ENCODE measurements around the gene CHMP2A. TPM values are rescaled to one million over a fixed set of nuclear protein-coding genes. Genes with fewer than 3 reads are reported as not detected.
A peak's percentile ranks its signal among the peaks of the same experiment; 100 is the strongest.

CHMP2A gene
- total RNA-seq, 4 donors from 2014 or later: 30.9 to 77.8 (median 56.0) TPM

DNA sequence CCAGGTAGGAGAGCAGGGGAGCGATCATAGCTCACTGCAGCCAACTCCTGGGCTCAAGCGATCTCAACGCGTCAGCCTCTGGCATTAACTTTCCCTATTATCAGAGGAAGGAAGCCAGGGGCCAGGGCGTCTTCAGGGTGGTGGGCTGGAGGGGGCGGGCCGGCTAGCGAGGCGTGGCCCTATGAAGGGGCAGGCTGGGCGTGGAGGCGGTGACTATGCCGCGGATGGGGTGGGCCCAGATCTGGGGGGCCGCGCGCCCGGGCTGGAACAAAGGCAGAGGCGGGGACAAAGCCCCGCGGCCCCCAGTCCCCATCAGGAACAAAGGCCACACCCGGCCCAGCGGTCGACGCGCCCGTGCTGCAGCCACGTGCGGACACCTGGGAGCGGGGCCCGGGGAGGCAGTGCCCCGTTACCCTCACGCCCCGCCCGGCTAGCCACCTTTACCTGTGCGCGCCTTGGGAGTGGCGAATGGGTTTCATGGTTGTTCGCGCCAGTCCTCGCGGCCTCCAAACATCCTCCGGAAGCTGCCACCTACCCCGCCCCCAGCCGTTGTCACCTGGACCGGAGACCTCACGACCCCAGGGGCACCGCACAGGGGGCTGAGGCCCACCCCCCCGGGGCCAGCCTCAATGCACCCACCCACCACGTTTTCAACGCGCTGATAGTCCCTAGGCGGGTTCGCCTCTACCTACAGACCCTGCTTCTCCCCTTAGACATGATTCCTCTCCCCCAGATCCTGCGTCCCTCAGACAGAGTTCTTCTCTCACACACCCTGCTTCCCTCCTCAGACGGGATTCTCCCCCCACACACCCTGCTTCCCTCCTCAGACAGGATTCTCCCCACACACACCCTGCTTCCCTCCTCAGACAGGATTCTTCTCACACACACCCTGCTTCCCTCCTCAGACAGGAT, 16.4 kb downstream of the CHMP2A start:
- peaks cover 0 to 3% of the 10 kb centered on the region in 2 donors for H3K4me1 ChIP-seq
- H3K27ac ChIP-seq: no peak overlapping the region
- TF ChIP-seq, protein P1, sequence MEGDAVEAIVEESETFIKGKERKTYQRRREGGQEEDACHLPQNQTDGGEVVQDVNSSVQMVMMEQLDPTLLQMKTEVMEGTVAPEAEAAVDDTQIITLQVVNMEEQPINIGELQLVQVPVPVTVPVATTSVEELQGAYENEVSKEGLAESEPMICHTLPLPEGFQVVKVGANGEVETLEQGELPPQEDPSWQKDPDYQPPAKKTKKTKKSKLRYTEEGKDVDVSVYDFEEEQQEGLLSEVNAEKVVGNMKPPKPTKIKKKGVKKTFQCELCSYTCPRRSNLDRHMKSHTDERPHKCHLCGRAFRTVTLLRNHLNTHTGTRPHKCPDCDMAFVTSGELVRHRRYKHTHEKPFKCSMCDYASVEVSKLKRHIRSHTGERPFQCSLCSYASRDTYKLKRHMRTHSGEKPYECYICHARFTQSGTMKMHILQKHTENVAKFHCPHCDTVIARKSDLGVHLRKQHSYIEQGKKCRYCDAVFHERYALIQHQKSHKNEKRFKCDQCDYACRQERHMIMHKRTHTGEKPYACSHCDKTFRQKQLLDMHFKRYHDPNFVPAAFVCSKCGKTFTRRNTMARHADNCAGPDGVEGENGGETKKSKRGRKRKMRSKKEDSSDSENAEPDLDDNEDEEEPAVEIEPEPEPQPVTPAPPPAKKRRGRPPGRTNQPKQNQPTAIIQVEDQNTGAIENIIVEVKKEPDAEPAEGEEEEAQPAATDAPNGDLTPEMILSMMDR (IDR thresholded peaks at IDR 0.05): no peak
- TF ChIP-seq POLR2A (IDR thresholded peaks at IDR 0.05): peak; percentile 30 to 35
- H3K27me3 ChIP-seq: peaks cover 4% of the 10 kb centered on the region in 2 donors
- no peaks in the 10 kb centered on the region for H3K9me3 ChIP-seq
- no peak for DNase-seq
- H3K36me3 ChIP-seq: no peaks in the 10 kb centered on the region
- intact Hi-C loops (cut with DNase I; ENCODE audit: low total_unique reads): no loop called here
- H3K4me3 ChIP-seq: peak overlapping the region in 1 of 2 donors; percentile 1

DNA sequence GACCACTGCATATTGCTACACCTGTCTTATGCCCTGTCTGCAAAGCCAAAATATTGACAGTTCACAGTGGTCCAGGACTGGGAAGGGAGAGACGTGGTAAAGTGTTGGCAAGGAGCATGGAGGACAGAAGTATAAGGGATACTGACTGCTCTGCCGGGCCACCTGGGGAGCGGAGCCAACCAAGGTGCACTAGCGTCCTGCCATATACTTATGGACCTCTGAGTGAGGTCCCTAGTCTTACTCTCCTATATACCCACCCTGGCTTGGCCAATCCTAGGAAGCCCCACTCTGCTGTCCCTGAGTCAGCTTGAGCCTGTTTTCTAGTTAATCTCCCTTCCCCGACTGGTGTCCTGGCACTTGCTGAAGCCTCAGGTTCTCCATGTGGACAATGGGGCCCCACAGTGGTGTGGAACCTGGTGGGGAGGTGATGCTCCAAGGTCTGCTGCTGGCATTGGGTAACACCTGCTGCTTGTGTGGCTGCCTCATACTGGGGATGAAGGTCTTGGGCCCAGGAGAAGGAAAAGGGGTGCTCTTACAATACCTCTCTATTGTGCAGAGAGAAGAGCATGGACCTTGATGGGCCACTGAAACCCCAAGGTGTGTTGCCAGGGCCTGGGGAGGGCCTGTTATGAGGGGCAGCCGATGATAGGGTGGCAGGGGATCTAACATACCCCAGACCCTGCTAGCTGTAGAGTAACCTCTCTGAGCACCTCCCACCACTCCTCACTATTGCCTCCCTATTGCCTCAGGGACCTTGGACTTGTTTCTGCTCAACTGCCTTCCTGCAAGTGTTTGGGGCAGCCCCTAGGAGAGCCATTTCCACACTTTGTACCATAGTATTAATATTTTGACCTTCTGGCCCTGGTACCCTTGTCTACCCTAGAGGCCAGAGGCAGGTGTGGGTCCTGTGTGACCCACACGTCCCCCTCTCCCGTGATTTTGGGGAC, 17.8 kb downstream of the CHMP2A start:
- peaks cover 4% of the 10 kb centered on the region in 2 donors for H3K27me3 ChIP-seq
- intact Hi-C loops (cut with DNase I; ENCODE audit: low total_unique reads): no loop called here
- DNase-seq: no peak

DNA sequence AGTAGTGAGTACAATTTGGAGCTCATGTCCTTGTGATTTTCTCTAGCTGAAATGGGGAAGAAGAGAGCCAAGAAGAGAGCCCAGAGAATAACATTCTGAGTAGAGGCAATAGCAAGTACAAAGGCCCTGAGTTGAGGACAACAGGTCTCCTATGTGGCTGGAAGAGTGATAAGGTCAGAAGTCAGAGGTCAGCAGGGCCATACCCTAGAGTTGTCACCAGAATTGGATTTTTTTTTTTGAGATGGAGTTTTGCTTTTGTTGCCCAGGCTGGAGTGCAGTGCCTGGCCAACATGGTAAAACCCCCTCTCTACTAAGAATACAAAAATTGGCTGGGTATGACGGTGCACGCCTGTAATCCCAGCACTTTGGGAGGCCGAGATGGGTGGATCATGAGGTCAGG, 19.0 kb downstream of the CHMP2A start:
- Histone ChIP-seq H3K4me3 (no peak overlapping the region), H3K4me1 (peaks cover 0 to 3% of the 10 kb centered on the region in 2 donors), H3K36me3 (no peaks in the 10 kb centered on the region), H3K27ac (no peak overlapping the region), H3K9me3 (no peaks in the 10 kb centered on the region), H3K27me3 (peaks cover 4% of the 10 kb centered on the region in 2 donors)
- DNase-seq: no peak
- TF ChIP-seq POLR2A (IDR thresholded peaks at IDR 0.05): no peak
- TF ChIP-seq, protein P1 (IDR thresholded peaks at IDR 0.05): no peak
- intact Hi-C loops (cut with DNase I; ENCODE audit: low total_unique reads): no loop called here

More for the DNA sequence above, 17.8 kb downstream of the CHMP2A start:
- TF ChIP-seq, protein P1 (IDR thresholded peaks at IDR 0.05): no peak
- no peak for TF ChIP-seq POLR2A (IDR thresholded peaks at IDR 0.05)
- H3K9me3 ChIP-seq: no peaks in the 10 kb centered on the region
- H3K36me3 ChIP-seq: no peaks in the 10 kb centered on the region
- peaks cover 0 to 3% of the 10 kb centered on the region in 2 donors for H3K4me1 ChIP-seq
- H3K4me3 ChIP-seq: no peak overlapping the region
- H3K27ac ChIP-seq: no peak overlapping the region

DNA sequence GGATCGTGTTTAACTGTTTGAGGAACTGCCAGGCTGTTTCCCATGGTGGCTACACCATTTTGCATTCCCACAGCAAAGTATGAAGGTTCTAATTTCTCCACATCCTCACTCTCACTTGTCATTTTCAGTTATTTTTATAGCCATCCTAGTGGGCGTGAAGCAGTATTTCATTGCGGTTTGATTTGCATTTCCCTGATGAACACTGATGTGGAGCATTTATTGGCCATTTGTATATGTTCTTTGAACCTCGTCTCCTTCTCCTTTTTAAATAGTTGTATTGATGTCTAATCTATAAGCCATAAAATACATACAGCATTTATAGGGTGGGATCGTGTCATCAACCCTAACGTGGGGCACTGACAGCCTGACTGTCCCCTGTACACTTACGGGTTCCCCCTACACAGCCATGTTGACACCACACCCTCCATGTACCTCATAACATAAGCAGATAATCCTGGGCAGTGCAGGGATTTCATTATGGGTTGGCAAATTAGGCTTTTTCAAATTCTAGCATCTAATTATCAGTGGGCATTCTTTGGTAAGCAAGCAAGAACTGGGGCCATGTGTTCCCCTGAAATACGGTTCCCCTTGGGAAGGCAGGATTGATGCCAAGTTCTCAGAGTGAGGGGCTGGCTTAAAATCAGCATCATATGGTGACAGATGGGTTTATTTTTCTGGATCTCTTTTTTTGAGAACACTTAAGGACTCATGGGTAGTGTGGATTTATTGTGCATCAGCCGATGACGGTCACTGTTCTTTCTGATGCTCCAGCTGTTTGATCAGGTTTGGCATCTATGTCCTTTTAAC, 23.7 kb downstream of the CHMP2A start:
- no peaks in the 10 kb centered on the region for H3K9me3 ChIP-seq
- DNase-seq: no peak
- H3K4me3 ChIP-seq: no peak overlapping the region
- no peak for TF ChIP-seq POLR2A (IDR thresholded peaks at IDR 0.05)
- TF ChIP-seq, protein P1 (IDR thresholded peaks at IDR 0.05): no peak
- H3K4me1 ChIP-seq: no peaks in the 10 kb centered on the region
- H3K27ac ChIP-seq: no peak overlapping the region
- no peaks in the 10 kb centered on the region for H3K27me3 ChIP-seq
- intact Hi-C loops (cut with DNase I; ENCODE audit: low total_unique reads): no loop called here
- H3K36me3 ChIP-seq: no peaks in the 10 kb centered on the region

All from uterus (tissue), 4 donors.